DOHH2 (cell line): Measurements from ENCODE around the gene KRTAP17-1.

ENCODE experiments used
- EZH2phosphoT487 ChIP-seq: fragments of 200-600 bp; sonication (generic); IDR thresholded peaks from 2 replicates; pipeline ENCODE4 v1.6.1; 2017; ENCODE audit warnings: borderline replicate concordance, mild to moderate bottlenecking, antibody characterized with exemption, low read length, moderate library complexity, mixed read lengths
- TF ChIP-seq, protein P1 (sequence below): fragments of 200-600 bp; sonication (generic); IDR thresholded peaks from one replicate; pipeline ENCODE4 v1.5.1; 2014; ENCODE audit warnings: antibody characterized with exemption, mild to moderate bottlenecking, low read depth, low read length; ENCODE audit not compliant: poor library complexity, severe bottlenecking

DNA sequence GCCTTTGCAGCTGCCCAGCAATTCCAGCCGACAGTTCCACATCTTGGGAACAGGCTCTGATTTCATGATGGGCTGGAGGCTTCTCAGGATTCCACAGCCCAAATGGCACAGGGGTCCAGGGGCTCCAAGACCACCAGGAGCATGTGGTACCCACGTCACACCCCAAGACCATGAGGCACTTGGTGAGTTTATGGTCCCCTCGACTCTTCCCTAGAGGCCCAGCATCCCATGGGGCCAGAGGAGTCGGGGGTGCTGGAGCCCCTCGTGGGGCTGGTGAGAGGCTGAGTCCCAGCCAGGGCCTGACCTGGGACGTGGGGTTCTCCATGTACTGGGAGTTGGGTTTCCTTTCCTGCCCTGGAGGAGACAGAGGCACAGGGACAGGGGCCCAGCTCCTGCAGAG is 10.1 kb upstream of the KRTAP17-1 start:
- TF ChIP-seq, protein P1, sequence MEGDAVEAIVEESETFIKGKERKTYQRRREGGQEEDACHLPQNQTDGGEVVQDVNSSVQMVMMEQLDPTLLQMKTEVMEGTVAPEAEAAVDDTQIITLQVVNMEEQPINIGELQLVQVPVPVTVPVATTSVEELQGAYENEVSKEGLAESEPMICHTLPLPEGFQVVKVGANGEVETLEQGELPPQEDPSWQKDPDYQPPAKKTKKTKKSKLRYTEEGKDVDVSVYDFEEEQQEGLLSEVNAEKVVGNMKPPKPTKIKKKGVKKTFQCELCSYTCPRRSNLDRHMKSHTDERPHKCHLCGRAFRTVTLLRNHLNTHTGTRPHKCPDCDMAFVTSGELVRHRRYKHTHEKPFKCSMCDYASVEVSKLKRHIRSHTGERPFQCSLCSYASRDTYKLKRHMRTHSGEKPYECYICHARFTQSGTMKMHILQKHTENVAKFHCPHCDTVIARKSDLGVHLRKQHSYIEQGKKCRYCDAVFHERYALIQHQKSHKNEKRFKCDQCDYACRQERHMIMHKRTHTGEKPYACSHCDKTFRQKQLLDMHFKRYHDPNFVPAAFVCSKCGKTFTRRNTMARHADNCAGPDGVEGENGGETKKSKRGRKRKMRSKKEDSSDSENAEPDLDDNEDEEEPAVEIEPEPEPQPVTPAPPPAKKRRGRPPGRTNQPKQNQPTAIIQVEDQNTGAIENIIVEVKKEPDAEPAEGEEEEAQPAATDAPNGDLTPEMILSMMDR = no peak
- TF ChIP-seq EZH2phosphoT487 = no peak
